ENCODE measurements around the gene ARHGAP26.

The ARHGAP26 gene

DNA sequence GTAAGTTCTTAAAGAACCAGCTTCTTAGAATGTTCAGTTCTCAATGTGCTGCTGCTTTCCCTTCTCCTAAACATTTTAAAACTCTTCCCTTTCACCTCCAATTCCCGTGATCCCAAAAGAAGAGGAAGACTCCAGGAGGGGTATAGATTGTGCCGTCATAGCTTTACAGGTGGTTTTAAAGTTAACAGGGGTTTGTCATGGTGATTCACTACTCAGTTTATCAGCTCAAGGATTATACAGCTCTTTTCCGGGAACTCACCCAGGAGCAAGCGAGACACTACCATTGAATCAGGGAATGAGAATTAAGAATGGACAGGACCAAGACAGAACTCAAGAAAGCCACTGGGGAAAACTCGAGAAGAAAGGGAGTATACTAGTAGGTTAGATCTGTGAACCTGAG, 454.5 kb downstream of the ARHGAP26 start:
- Histone ChIP-seq H3K27ac (ENCODE audit: low read depth, low read length) (no peak overlapping the region), H3K9me3 (ENCODE audit: control insufficient read depth in 1 of 2, low read length in 2 of 2) (no peaks in the 10 kb centered on the region), H3K36me3 (ENCODE audit: control insufficient read depth in 1 of 2, insufficient read depth in 2 of 2, low read length in 2 of 2) (peaks cover 0 to 8% of the 10 kb centered on the region in 2 donors), H3K27me3 (ENCODE audit: control insufficient read depth in 1 of 2, insufficient read depth in 2 of 2, low read length in 2 of 2) (no peaks in the 10 kb centered on the region), H3K4me3 (ENCODE audit: low read depth in 1 of 2, low read length in 2 of 2) (no peak overlapping the region), H3K9ac (ENCODE audit: low read depth in 1 of 2, low read length in 2 of 2) (no peak overlapping the region), H3K4me1 (ENCODE audit: control insufficient read depth in 1 of 2, insufficient read depth in 2 of 2, low read length in 2 of 2) (peaks cover 25 to 29% of the 10 kb centered on the region in 2 donors)

- Histone ChIP-seq H3K4me1 (ENCODE audit: control insufficient read depth in 1 of 2, insufficient read depth in 2 of 2, low read length in 2 of 2) (peaks cover 22 to 33% of the 10 kb centered on the region in 2 donors), H3K27ac (ENCODE audit: low read depth, low read length) (no peak overlapping the region), H3K27me3 (ENCODE audit: control insufficient read depth in 1 of 2, insufficient read depth in 2 of 2, low read length in 2 of 2) (no peaks in the 10 kb centered on the region), H3K36me3 (ENCODE audit: control insufficient read depth in 1 of 2, insufficient read depth in 2 of 2, low read length in 2 of 2) (peaks cover 0 to 8% of the 10 kb centered on the region in 2 donors), H3K9me3 (ENCODE audit: control insufficient read depth in 1 of 2, low read length in 2 of 2) (no peaks in the 10 kb centered on the region), H3K4me3 (ENCODE audit: low read depth in 1 of 2, low read length in 2 of 2) (no peak overlapping the region), H3K9ac (ENCODE audit: low read depth in 1 of 2, low read length in 2 of 2) (no peak overlapping the region)
Observed at GRCh38 chr5:143225511-143225910, 455.3 kb downstream of the ARHGAP26 start.

DNA sequence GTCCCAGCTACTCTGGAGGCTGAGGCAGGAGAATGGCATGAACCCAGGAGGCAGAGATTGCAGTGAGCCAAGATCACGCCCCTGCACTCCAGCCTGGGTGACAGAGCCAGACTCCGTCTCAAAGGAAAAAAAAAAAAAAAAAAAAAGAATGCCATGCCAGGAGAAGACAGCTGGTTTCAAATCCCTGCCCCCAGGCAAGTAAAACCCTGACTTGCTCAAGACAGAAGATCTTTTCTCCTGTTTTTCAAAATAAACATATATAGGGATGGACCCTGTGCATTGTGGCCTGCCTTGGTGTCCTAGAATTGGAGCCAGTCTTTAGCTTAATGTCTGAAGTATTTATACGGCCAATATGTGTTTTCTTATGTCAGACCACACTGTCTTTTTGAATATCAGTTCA, 456.2 kb downstream of the ARHGAP26 start:
- Histone ChIP-seq H3K9me3 (ENCODE audit: control insufficient read depth in 1 of 2, low read length in 2 of 2) (no peaks in the 10 kb centered on the region), H3K4me3 (ENCODE audit: low read depth in 1 of 2, low read length in 2 of 2) (no peak overlapping the region), H3K27me3 (ENCODE audit: control insufficient read depth in 1 of 2, insufficient read depth in 2 of 2, low read length in 2 of 2) (no peaks in the 10 kb centered on the region), H3K27ac (ENCODE audit: low read depth, low read length) (no peak overlapping the region), H3K9ac (ENCODE audit: low read depth in 1 of 2, low read length in 2 of 2) (no peak overlapping the region), H3K36me3 (ENCODE audit: control insufficient read depth in 1 of 2, insufficient read depth in 2 of 2, low read length in 2 of 2) (peaks cover 0 to 8% of the 10 kb centered on the region in 2 donors), H3K4me1 (ENCODE audit: control insufficient read depth in 1 of 2, insufficient read depth in 2 of 2, low read length in 2 of 2) (peaks cover 21 to 35% of the 10 kb centered on the region in 2 donors)

- Histone ChIP-seq H3K27ac (ENCODE audit: low read depth, low read length) (no peak overlapping the region), H3K9me3 (ENCODE audit: control insufficient read depth in 1 of 2, low read length in 2 of 2) (no peaks in the 10 kb centered on the region), H3K27me3 (ENCODE audit: control insufficient read depth in 1 of 2, insufficient read depth in 2 of 2, low read length in 2 of 2) (no peaks in the 10 kb centered on the region), H3K9ac (ENCODE audit: low read depth in 1 of 2, low read length in 2 of 2) (no peak overlapping the region), H3K4me3 (ENCODE audit: low read depth in 1 of 2, low read length in 2 of 2) (no peak overlapping the region), H3K36me3 (ENCODE audit: control insufficient read depth in 1 of 2, insufficient read depth in 2 of 2, low read length in 2 of 2) (peaks cover 0 to 8% of the 10 kb centered on the region in 2 donors), H3K4me1 (ENCODE audit: control insufficient read depth in 1 of 2, insufficient read depth in 2 of 2, low read length in 2 of 2) (peaks cover 19 to 33% of the 10 kb centered on the region in 2 donors)
Observed at GRCh38 chr5:143226872-143227271, 456.7 kb downstream of the ARHGAP26 start.

GRCh38 chr5:143227301-143227700, 457.1 kb downstream of the ARHGAP26 start:
- no peak overlapping the region for H3K9ac ChIP-seq (ENCODE audit: low read depth in 1 of 2, low read length in 2 of 2)
- H3K9me3 ChIP-seq (ENCODE audit: control insufficient read depth in 1 of 2, low read length in 2 of 2): no peaks in the 10 kb centered on the region
- H3K4me3 ChIP-seq (ENCODE audit: low read depth in 1 of 2, low read length in 2 of 2): no peak overlapping the region
- peaks cover 17 to 29% of the 10 kb centered on the region in 2 donors for H3K4me1 ChIP-seq (ENCODE audit: control insufficient read depth in 1 of 2, insufficient read depth in 2 of 2, low read length in 2 of 2)
- no peak overlapping the region for H3K27ac ChIP-seq (ENCODE audit: low read depth, low read length)
- H3K27me3 ChIP-seq (ENCODE audit: control insufficient read depth in 1 of 2, insufficient read depth in 2 of 2, low read length in 2 of 2): no peaks in the 10 kb centered on the region
- peaks cover 0 to 6% of the 10 kb centered on the region in 2 donors for H3K36me3 ChIP-seq (ENCODE audit: control insufficient read depth in 1 of 2, insufficient read depth in 2 of 2, low read length in 2 of 2)

DNA sequence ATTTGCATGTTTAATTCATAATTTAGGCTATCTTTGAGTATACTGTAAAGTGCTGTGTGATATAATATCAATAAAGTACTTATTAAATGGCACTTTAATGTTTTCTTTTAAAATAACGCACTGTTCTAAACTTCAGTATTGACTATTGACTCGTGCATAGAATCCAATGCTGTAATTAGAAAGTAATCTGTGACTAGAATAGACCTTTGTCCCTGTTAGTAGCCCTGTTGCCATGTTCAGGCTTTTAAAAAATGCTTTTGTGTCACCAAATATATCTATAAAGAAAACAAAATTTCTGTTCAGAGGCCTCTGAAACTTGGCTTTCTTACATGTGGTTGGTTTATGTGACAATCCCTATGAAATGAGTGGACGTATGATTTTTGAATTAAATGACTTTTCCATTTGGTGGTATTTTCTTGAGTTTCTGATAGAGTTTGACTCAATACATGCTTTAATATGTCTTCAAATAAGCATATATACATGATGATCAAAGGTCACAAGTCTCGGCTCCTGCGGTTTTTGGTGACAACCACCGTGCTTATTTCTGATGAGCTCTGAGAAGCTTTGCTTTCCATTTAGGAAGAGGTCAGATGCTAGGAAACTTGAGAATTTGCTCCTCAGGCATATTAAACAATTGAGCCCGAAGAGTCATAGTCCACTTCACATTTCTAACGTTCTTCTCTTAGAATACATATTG, 458.6 kb downstream of the ARHGAP26 start:
- Histone ChIP-seq H3K9ac (ENCODE audit: low read depth in 1 of 2, low read length in 2 of 2) (no peak overlapping the region), H3K9me3 (ENCODE audit: control insufficient read depth in 1 of 2, low read length in 2 of 2) (no peaks in the 10 kb centered on the region), H3K36me3 (ENCODE audit: control insufficient read depth in 1 of 2, insufficient read depth in 2 of 2, low read length in 2 of 2) (no peaks in the 10 kb centered on the region), H3K27ac (ENCODE audit: low read depth, low read length) (no peak overlapping the region), H3K27me3 (ENCODE audit: control insufficient read depth in 1 of 2, insufficient read depth in 2 of 2, low read length in 2 of 2) (no peaks in the 10 kb centered on the region), H3K4me1 (ENCODE audit: control insufficient read depth in 1 of 2, insufficient read depth in 2 of 2, low read length in 2 of 2) (peaks cover 4 to 15% of the 10 kb centered on the region in 2 donors), H3K4me3 (ENCODE audit: low read depth in 1 of 2, low read length in 2 of 2) (no peak overlapping the region)

DNA sequence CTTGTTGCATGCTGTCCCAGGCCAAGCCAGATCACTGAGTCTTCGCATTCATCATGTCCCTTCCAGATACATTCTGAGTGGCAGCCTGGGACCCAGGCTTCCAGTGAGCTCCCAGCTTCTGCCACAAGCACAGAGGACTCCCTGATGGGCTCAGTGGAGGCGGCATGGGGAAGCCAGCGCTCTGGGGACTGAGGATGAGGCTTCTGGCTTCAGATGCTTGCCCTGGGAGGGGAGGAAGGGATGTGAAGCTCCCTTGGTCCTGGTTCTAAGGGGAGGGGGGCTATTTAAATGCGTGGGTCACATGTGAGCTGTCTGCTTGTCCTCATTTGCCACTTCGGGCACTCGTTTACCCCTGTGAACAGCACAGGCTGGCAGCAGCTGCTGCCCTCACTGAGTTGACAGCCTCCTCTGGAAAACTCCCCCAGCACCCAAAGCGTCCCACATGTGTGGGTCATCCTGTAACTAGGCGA, 459.3 kb downstream of the ARHGAP26 start:
- H3K27ac ChIP-seq (ENCODE audit: low read depth, low read length): no peak overlapping the region
- no peaks in the 10 kb centered on the region for H3K9me3 ChIP-seq (ENCODE audit: control insufficient read depth in 1 of 2, low read length in 2 of 2)
- no peaks in the 10 kb centered on the region for H3K27me3 ChIP-seq (ENCODE audit: control insufficient read depth in 1 of 2, insufficient read depth in 2 of 2, low read length in 2 of 2)
- H3K4me3 ChIP-seq (ENCODE audit: low read depth in 1 of 2, low read length in 2 of 2): no peak overlapping the region
- H3K9ac ChIP-seq (ENCODE audit: low read depth in 1 of 2, low read length in 2 of 2): no peak overlapping the region
- no peaks in the 10 kb centered on the region for H3K36me3 ChIP-seq (ENCODE audit: control insufficient read depth in 1 of 2, insufficient read depth in 2 of 2, low read length in 2 of 2)
- H3K4me1 ChIP-seq (ENCODE audit: control insufficient read depth in 1 of 2, insufficient read depth in 2 of 2, low read length in 2 of 2): peaks cover 3 to 15% of the 10 kb centered on the region in 2 donors

- Histone ChIP-seq H3K9me3 (ENCODE audit: control insufficient read depth in 1 of 2, low read length in 2 of 2) (no peaks in the 10 kb centered on the region), H3K27ac (ENCODE audit: low read depth, low read length) (no peak overlapping the region), H3K9ac (ENCODE audit: low read depth in 1 of 2, low read length in 2 of 2) (no peak overlapping the region), H3K4me1 (ENCODE audit: control insufficient read depth in 1 of 2, insufficient read depth in 2 of 2, low read length in 2 of 2) (peaks cover 3 to 15% of the 10 kb centered on the region in 2 donors), H3K4me3 (ENCODE audit: low read depth in 1 of 2, low read length in 2 of 2) (no peak overlapping the region), H3K27me3 (ENCODE audit: control insufficient read depth in 1 of 2, insufficient read depth in 2 of 2, low read length in 2 of 2) (no peaks in the 10 kb centered on the region), H3K36me3 (ENCODE audit: control insufficient read depth in 1 of 2, insufficient read depth in 2 of 2, low read length in 2 of 2) (no peaks in the 10 kb centered on the region)
Observed at GRCh38 chr5:143229896-143230675, 459.9 kb downstream of the ARHGAP26 start.

GRCh38 chr5:143230676-143230996, 460.5 kb downstream of the ARHGAP26 start:
- no peaks in the 10 kb centered on the region for H3K36me3 ChIP-seq (ENCODE audit: control insufficient read depth in 1 of 2, insufficient read depth in 2 of 2, low read length in 2 of 2)
- H3K4me1 ChIP-seq (ENCODE audit: control insufficient read depth in 1 of 2, insufficient read depth in 2 of 2, low read length in 2 of 2): peaks cover 3 to 15% of the 10 kb centered on the region in 2 donors
- no peak overlapping the region for H3K9ac ChIP-seq (ENCODE audit: low read depth in 1 of 2, low read length in 2 of 2)
- no peak overlapping the region for H3K27ac ChIP-seq (ENCODE audit: low read depth, low read length)
- no peaks in the 10 kb centered on the region for H3K27me3 ChIP-seq (ENCODE audit: control insufficient read depth in 1 of 2, insufficient read depth in 2 of 2, low read length in 2 of 2)
- no peaks in the 10 kb centered on the region for H3K9me3 ChIP-seq (ENCODE audit: control insufficient read depth in 1 of 2, low read length in 2 of 2)
- H3K4me3 ChIP-seq (ENCODE audit: low read depth in 1 of 2, low read length in 2 of 2): no peak overlapping the region

GRCh38 chr5:143231416-143231815, 461.2 kb downstream of the ARHGAP26 start:
- H3K27ac ChIP-seq (ENCODE audit: low read depth, low read length): no peak overlapping the region
- no peak overlapping the region for H3K4me3 ChIP-seq (ENCODE audit: low read depth in 1 of 2, low read length in 2 of 2)
- no peaks in the 10 kb centered on the region for H3K36me3 ChIP-seq (ENCODE audit: control insufficient read depth in 1 of 2, insufficient read depth in 2 of 2, low read length in 2 of 2)
- H3K9me3 ChIP-seq (ENCODE audit: control insufficient read depth in 1 of 2, low read length in 2 of 2): no peaks in the 10 kb centered on the region
- no peaks in the 10 kb centered on the region for H3K27me3 ChIP-seq (ENCODE audit: control insufficient read depth in 1 of 2, insufficient read depth in 2 of 2, low read length in 2 of 2)
- H3K4me1 ChIP-seq (ENCODE audit: control insufficient read depth in 1 of 2, insufficient read depth in 2 of 2, low read length in 2 of 2): peaks cover 3 to 15% of the 10 kb centered on the region in 2 donors
- H3K9ac ChIP-seq (ENCODE audit: low read depth in 1 of 2, low read length in 2 of 2): no peak overlapping the region

All from duodenal mucosa (tissue), 2 donors.